ENCODE data around the gene HLA-DQA1. TPM values are rescaled to one million over a fixed set of nuclear protein-coding genes. Genes with fewer than 3 reads are reported as not detected.
A peak's percentile ranks its signal among the peaks of the same experiment; 100 is the strongest.
"Not testable (repeated sequence)": the region's sequence is repeated elsewhere in the genome, so short reads cannot be mapped to it uniquely, and the experiment has no call there.

Gene HLA-DQA1
- not detected in 2 replicates for total RNA-seq

DNA sequence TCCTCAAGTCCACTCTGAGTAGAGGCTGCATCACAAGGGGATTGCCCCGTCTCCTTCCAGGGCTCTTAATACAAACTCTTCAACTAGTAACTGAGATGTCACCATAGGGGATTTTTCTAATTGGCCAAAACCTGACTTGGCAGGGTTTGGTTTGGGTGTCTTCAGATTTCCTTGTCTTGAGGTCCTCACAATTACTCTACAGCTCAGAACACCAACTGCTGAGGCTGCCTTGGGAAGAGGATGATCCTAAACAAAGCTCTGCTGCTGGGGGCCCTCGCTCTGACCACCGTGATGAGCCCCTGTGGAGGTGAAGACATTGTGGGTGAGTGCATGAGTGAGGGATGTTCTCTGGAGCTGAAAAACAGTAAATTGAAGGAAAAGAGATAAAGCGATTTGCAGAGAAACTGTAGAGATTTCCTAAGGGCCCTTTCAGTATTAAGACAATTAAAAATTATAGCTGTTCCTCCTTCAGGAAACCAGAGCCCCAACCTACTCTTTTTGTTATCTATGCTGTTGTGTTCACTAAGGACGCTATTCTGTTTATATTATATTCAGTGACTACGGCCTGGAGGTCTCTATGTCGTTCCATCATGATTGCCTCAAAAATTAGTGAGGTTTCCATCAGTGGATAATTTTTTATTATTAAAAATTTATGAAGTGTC is at the start of gene HLA-DQA1:
Gene HLA-DQA1 (plus strand): TSS at position 188 of the 662 bp plus-strand sequence. CDS start 53 bp downstream, at position 241.
- no peak for DNase-seq (ENCODE audit: low read depth)

DNA sequence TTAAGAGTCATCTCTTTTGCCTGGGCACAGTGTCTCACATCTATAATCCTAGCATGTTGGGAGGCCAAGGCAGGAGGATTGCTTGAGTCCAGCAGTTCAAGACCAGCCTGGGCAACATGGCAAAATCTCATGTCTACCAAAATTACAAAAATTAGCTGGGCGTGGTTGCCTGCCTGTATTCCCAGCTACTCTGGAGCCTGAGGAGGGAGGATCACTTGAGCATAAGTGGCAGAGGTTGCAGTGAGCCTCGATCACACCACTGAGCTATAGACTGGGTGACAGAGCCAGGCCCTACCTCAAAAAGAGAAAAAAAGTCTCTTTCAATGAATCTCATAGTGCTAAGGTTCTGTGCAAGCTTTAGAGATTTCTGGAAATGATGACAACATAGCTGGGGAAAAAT is 49.0 kb upstream of the HLA-DQA1 start:
- no peak for FAIRE-seq
- DNase-seq (ENCODE audit: low read depth), result no peak
- TF ChIP-seq, protein P1, sequence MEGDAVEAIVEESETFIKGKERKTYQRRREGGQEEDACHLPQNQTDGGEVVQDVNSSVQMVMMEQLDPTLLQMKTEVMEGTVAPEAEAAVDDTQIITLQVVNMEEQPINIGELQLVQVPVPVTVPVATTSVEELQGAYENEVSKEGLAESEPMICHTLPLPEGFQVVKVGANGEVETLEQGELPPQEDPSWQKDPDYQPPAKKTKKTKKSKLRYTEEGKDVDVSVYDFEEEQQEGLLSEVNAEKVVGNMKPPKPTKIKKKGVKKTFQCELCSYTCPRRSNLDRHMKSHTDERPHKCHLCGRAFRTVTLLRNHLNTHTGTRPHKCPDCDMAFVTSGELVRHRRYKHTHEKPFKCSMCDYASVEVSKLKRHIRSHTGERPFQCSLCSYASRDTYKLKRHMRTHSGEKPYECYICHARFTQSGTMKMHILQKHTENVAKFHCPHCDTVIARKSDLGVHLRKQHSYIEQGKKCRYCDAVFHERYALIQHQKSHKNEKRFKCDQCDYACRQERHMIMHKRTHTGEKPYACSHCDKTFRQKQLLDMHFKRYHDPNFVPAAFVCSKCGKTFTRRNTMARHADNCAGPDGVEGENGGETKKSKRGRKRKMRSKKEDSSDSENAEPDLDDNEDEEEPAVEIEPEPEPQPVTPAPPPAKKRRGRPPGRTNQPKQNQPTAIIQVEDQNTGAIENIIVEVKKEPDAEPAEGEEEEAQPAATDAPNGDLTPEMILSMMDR (IDR thresholded peaks at IDR 0.05; ENCODE audit: insufficient read depth, low read length, severe bottlenecking), result no peak

More for the DNA sequence above, at the start of gene HLA-DQA1:
- TF ChIP-seq, protein P1 (IDR thresholded peaks at IDR 0.05; ENCODE audit: insufficient read depth, low read length, severe bottlenecking), result no peak
- no peak for FAIRE-seq
- H3K27me3 ChIP-seq (ENCODE audit: control insufficient read depth, insufficient read depth, low read length), result no peaks in the 10 kb centered on the region
- no peak within 1 kb of the TSS for H3K4me3 ChIP-seq (ENCODE audit: low read depth, low read length)
- no peaks in the 10 kb centered on the region for H3K36me3 ChIP-seq (ENCODE audit: control insufficient read depth, insufficient read depth, low read length)

DNA sequence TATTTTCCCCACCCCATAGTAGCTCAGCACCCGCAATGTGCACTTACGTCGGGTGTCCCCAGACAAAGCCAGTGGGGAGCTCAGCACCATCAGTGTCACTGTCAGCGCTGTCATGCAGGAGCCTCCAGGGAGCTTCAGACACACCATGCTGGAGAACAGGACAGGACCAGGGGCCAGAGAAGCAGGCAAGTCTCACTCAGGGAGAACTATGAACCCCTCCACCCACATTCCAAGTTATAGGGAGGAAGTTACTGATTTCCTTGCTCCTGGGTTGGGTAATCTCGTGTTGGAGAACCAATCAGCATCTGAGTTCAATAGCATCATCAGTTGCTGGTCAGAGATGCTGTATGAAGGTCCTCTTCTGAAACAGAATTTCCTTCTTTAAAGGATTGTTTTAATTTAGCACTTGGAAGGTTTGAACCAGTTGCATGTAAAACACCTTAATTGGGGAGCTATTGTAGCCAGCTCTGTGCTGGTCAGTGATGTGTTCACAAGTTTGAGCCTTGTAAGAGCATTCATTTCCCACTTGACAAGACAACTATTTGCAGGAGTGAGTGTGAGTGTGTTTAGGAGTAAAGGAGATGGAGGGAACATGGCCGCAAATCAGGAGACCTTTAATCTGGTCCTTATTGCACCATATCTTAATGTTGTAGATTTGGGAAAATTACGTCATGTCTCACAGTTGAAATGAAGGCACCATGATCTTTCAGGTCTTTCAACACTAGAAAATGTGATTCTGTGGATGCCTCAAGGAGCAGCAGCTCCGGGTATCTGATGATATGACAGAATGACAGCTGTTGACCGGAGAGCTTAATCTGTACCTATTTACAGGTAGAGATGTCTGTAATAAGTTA is 47.4 kb upstream of the HLA-DQA1 start, which contains the start of gene HLA-DRB1:
Gene HLA-DRB1 (minus strand): TSS at position 253 of the 854 bp plus-strand sequence. CDS start 106 bp downstream, at position 147.
- Histone ChIP-seq H3K36me3 (ENCODE audit: control insufficient read depth, insufficient read depth, low read length) (no peaks in the 10 kb centered on the region), H3K4me3 (ENCODE audit: low read depth, low read length) (no peak within 1 kb of the TSS), H3K27me3 (ENCODE audit: control insufficient read depth, insufficient read depth, low read length) (no peaks in the 10 kb centered on the region)
- DNase-seq (ENCODE audit: low read depth) (no peak), FAIRE-seq (peak; percentile 97)
- TF ChIP-seq, protein P1 (IDR thresholded peaks at IDR 0.05; ENCODE audit: insufficient read depth, low read length, severe bottlenecking), result no peak

More for the DNA sequence above, 49.0 kb upstream of the HLA-DQA1 start:
- H3K27me3 ChIP-seq (ENCODE audit: control insufficient read depth, insufficient read depth, low read length), result peaks cover 2% of the 10 kb centered on the region
- H3K36me3 ChIP-seq (ENCODE audit: control insufficient read depth, insufficient read depth, low read length), result no peaks in the 10 kb centered on the region
- H3K4me3 ChIP-seq (ENCODE audit: low read depth, low read length), result no peak overlapping the region

DNA sequence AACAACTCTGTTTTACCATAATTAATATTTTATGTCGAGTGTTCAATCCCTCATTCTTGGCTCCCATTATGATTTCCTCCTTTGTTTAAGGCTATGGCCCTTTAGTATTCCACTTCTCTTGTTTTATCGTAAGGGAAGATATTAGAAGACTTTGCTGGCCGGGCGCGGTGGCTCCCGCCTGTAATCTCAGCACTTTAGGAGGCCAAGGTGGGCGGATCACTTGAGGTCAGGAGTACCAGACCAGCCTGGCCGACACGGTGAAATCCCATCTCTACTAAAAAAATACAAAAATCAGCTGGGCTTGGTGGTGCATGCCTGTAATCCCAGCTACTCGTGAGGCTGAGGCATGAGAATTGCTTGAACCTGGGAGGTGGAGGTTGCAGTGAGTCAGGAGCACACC is 46.5 kb upstream of the HLA-DQA1 start:
- not testable (repeated sequence) for H3K27me3 ChIP-seq (ENCODE audit: control insufficient read depth, insufficient read depth, low read length); DNase-seq (ENCODE audit: low read depth); H3K4me3 ChIP-seq (ENCODE audit: low read depth, low read length); FAIRE-seq; H3K36me3 ChIP-seq (ENCODE audit: control insufficient read depth, insufficient read depth, low read length)

DNA sequence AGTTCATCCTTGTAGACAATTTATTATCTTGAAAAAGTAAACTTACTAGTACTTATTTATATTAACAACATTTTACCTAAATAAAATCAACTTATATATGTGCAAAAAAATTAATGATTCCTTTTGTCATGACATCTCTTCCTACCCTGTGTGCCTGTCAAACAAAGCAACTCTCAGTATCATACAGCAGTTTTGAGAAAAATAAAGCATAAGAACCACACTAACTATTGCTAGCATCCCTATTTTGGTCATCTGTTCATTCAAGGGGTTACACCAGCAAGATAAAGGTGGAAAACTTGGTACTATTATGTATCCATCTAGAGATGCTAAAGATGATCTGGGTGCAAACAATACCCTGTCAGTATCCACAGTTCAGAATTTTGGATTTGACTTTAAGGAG is 40.2 kb upstream of the HLA-DQA1 start:
- H3K27me3 ChIP-seq (ENCODE audit: control insufficient read depth, insufficient read depth, low read length), result no peaks in the 10 kb centered on the region
- no peak overlapping the region for H3K4me3 ChIP-seq (ENCODE audit: low read depth, low read length)
- FAIRE-seq (no peak), DNase-seq (ENCODE audit: low read depth) (no peak)
- TF ChIP-seq, protein P1 (IDR thresholded peaks at IDR 0.05; ENCODE audit: insufficient read depth, low read length, severe bottlenecking), result no peak
- no peaks in the 10 kb centered on the region for H3K36me3 ChIP-seq (ENCODE audit: control insufficient read depth, insufficient read depth, low read length)

DNA sequence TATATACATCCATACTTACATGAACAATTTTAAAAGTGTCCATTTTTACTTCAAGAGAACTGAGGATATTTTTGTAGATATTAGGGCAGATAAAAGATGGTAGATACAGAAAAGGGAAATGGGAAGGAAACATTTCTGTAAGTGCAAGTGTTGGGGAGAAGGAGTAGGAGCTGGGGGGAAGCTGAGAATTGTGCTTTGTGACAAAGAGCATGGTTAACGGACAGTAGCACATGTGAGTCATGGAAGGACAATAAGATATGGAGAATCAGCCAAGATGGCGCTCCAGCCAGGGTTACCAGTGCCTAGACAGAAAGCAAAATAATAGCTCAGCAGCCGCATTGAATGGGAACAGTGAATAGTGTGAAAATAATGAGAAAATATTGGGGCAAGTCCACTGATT is 34.8 kb upstream of the HLA-DQA1 start:
- Histone ChIP-seq H3K4me3 (ENCODE audit: low read depth, low read length) (no peak overlapping the region), H3K36me3 (ENCODE audit: control insufficient read depth, insufficient read depth, low read length) (no peaks in the 10 kb centered on the region), H3K27me3 (ENCODE audit: control insufficient read depth, insufficient read depth, low read length) (no peaks in the 10 kb centered on the region)
- TF ChIP-seq, protein P1 (IDR thresholded peaks at IDR 0.05; ENCODE audit: insufficient read depth, low read length, severe bottlenecking), result no peak
- FAIRE-seq, result no peak
- no peak for DNase-seq (ENCODE audit: low read depth)

All from bronchial epithelial cell (primary cell).